GM12801 (cell line): Measurements from ENCODE around the gene SCUBE1.

Experiments
- TF ChIP-seq, protein P1 (sequence below): IDR thresholded peaks from one replicate; pipeline ENCODE4 v1.5.1; 2011; ENCODE audit warnings: control low read depth; ENCODE audit not compliant: insufficient read length; ENCODE audit errors: extremely low read depth

SCUBE1 gene

GRCh38 chr22:43150731-43151206, 192.4 kb downstream of the SCUBE1 start:
- TF ChIP-seq, protein P1, sequence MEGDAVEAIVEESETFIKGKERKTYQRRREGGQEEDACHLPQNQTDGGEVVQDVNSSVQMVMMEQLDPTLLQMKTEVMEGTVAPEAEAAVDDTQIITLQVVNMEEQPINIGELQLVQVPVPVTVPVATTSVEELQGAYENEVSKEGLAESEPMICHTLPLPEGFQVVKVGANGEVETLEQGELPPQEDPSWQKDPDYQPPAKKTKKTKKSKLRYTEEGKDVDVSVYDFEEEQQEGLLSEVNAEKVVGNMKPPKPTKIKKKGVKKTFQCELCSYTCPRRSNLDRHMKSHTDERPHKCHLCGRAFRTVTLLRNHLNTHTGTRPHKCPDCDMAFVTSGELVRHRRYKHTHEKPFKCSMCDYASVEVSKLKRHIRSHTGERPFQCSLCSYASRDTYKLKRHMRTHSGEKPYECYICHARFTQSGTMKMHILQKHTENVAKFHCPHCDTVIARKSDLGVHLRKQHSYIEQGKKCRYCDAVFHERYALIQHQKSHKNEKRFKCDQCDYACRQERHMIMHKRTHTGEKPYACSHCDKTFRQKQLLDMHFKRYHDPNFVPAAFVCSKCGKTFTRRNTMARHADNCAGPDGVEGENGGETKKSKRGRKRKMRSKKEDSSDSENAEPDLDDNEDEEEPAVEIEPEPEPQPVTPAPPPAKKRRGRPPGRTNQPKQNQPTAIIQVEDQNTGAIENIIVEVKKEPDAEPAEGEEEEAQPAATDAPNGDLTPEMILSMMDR = no peak

DNA sequence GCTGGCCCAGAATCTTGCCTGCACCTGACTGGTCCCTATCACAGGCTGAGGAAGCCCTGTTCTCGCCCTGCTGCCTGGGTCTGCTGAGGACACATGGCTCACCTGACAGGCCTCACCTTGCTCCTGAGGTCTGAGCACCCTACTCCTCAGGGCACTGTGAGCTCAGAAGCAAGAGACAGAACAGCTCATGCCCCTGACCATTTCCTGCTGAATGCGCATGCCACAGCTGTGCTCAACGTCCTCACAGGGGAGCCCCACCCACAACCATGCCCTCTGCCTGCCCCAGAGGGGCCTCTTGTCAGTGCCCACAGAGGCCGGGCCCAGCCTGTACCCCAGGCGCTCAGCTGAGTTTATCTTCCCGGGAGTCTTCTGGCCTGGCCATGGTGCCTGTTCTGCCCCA, 194.6 kb downstream of the SCUBE1 start:
- TF ChIP-seq, protein P1 = no peak

DNA sequence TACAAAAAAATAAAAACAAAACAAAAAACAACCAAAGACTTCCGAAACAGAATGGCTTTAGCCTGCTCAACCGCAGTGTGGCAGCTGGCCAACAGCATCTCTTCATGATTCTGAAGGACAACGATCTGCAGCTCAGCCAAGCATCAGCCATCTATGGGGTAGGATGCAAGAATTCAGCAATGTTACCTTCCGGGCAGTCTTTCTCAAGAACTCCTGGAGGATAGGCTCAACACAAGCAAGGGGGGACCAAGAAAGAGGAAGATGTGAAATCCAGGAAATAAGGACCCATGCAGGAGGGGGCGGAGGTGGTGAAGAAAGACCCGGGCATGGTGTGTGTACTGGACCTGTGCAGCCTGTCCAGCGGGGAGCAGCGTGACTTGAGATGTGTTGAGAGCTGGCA, 195.4 kb downstream of the SCUBE1 start:
- TF ChIP-seq, protein P1 = no peak
